HG03108 (cell line): ENCODE measurements around the gene CCDC43.

Source experiments
- ATAC-seq: cut with Tn5 transposase; IDR thresholded peaks from one replicate; pipeline ENCODE4 v1.9.1; 2021; ENCODE audit warnings: moderate library complexity; ENCODE audit not compliant: unreplicated experiment

The CCDC43 gene

DNA sequence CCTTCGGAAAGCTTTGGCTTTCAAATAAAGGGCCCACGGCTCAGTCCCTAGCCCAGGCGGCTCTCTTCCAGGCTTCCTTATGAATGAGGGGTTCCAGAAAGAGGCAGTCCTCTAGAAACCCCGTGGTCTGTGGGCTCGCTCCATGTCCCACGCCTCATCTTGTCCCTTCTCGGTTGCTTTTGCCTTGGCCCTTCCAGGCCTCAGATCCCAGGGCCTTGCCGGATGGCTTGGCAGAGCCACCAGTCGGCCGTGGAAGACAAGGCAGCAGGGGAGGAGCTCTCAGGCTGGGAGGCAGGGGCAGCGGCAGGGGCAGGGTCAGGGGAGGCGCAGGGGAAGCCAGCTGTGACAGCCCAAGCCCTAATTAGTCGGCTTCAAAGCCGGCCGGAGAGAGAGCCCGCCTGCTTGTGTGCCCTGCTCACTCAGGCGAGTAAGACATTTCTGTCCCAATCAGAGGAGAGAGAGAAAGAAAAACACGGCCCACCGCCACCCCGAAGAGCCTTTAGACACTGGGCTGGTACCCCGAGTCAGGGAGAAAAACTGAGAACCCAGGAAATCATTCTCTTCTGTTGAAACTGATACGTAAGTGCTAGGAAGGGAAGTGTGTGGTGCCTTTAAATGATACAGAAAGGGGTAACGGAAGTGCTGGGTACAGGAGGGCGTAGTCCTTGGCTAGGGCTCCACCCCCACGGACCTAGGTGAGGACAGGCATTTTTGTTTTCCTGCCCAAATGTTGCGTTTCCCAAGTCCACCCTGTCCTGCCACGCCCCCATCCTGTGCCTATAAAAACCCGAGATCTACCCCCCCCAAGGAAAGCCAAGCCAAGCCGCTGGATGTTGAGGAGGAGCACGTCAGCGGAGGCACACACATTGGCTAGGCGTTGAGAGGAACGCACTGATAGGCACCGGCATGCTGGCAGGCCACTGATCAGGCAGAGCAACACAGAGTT lies 61.1 kb downstream of the CCDC43 start:
- no peak for ATAC-seq

DNA sequence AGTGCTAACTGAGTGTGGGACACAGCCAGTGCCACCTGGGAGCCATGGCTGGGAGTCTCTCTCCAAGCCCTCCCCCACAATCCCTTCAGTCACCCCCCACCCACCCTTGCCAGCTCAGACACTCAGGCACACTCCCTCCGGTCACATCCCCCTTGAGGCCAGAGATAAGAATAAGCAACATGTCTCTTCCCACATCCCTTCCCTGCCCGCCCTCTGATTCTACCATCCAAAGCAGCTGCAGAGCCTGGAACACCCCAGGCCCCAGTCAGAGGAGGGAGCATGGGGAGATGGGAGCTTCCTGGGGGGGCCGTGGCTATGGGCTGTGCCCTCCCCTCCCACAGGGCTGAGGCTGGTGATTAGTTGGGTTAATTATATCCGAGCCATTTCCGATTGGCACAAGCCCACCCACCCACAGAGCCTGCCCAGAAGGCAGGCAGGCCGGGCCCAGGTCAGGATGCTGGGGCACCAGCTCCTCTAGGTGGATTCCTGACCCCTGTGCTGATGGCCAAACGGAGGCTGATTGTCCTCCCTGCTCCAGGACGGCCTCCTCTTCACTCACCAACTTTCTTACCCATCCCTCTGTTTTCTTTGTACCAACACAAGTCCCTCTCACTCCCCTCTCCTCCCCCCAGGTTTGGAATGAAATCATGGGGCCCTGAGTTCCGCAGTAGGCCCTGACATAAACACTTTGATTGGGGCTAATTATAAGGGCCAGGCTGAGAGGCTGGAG lies 61.9 kb downstream of the CCDC43 start:
- no peak for ATAC-seq
